Ovary (tissue), 3 donors: ENCODE data around the gene SH3RF3.

Experiments
- EP300 ChIP-seq: sonication (generic); formaldehyde crosslinking; IDR thresholded peaks from one replicate; pipeline ENCODE4 v1.6.1; 2017; ENCODE audit warnings: antibody characterized with exemption
- POLR2A ChIP-seq: fragments of 450-650 bp; IDR thresholded peaks from one replicate; pipeline ENCODE4 v1.6.1; 2017; ENCODE audit warnings: antibody characterized with exemption, mild to moderate bottlenecking, moderate library complexity
- TF ChIP-seq, protein P1 (sequence below), 3 donors: fragments of 450-650 bp in 2 of 3; fragments of 200-600 bp in 1 of 3; IDR thresholded peaks; one replicate each; pipeline versions ENCODE4 v1.5.1 to v1.8.0; 2016 to 2022; ENCODE audit warnings: antibody characterized with exemption in 3 of 3, mild to moderate bottlenecking in 1 of 3
- donor health status: DM: no; HTN: no; CAD: no.

DNA sequence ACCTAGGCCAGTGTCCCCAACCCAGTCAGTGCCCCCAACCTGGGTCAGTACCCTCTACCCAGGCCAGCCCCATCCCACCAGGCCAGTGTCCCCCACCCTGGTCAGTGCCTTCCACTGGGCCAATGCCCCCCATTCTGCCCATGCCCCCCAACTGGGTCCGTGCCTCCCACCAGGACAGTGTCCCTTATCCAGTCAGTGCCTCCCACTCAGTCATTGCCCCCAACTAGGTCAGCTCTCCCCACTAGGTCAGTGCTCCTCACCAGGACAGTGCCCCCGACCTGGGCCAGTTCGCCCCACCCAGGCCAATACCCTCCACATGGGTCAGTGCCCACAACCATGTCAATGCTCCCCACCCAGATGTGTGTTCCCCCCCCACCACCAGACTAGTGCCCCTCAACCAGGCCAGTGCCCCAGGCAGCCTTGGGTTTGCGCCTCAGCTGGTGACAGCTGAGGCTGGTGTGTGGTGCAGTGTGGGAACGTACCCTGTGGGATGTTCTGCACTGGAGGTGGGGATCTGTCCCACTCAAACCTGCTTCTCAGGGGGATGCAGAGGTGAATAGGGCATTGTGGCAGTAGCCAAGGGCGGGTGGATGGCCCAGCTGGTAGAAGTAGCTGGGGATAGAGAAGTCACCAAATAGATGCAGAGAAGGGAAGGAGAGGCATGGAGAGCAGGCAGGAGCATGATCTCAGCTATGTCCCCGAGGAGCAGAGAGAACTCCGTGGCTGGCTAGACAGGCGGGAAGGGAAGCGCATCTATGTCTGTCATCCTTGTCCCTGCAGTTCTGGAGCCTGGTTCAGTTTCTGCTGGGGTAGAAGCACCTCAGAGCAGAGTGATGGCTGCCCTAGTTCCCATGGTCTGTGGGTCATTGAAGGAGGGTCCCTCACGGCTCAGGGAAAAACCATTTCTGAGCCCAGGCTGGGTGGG lies 168.8 kb downstream of the SH3RF3 start:
- TF ChIP-seq, protein P1, sequence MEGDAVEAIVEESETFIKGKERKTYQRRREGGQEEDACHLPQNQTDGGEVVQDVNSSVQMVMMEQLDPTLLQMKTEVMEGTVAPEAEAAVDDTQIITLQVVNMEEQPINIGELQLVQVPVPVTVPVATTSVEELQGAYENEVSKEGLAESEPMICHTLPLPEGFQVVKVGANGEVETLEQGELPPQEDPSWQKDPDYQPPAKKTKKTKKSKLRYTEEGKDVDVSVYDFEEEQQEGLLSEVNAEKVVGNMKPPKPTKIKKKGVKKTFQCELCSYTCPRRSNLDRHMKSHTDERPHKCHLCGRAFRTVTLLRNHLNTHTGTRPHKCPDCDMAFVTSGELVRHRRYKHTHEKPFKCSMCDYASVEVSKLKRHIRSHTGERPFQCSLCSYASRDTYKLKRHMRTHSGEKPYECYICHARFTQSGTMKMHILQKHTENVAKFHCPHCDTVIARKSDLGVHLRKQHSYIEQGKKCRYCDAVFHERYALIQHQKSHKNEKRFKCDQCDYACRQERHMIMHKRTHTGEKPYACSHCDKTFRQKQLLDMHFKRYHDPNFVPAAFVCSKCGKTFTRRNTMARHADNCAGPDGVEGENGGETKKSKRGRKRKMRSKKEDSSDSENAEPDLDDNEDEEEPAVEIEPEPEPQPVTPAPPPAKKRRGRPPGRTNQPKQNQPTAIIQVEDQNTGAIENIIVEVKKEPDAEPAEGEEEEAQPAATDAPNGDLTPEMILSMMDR (IDR thresholded peaks at IDR 0.05), result no peak
- TF ChIP-seq POLR2A (no peak), EP300 (no peak)
